ENCODE results near the gene STK39. TPM values are rescaled to one million over a fixed set of nuclear protein-coding genes. Genes with fewer than 3 reads are reported as not detected.

STK39 gene
- total RNA-seq, 1 experiment from 2014 or later: 13.8 TPM

DNA sequence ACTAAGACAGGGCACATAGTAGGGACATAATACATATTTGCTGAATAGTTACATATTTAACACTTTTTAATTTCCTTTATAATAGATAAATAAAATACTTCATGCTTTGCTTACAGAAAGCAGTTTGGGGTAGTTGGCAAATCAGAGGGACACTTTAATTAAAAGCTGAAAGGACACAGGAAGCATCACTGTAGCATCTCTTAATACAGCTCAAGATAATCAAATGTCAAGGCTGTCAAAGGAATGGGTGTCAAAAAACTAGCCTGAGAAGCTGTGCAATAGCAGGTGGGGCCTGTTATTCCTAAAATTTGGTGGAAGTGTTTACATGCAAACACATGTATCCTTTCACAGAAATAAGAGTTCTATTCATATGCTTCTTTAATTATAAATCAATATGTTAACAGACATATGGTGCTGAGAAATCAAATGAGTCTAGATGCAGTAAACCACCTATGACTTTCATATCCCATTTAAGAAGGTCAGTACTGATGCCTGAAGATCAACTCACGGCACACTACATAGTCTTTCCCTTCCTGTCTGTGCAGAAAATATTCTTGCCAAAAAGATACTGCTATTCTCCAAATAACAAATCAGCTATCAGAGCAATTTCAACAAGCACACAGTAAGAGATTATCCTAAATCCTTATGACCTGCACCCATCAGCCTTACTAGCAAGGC, 174.6 kb downstream of the STK39 start:
- Mint-ChIP-seq H3K27ac (ENCODE audit: low read depth, unreplicated experiment) (no peak overlapping the region), H3K36me3 (ENCODE audit: insufficient read depth, unreplicated experiment) (peaks cover 13% of the 10 kb centered on the region), H3K27me3 (ENCODE audit: insufficient read depth, unreplicated experiment) (no peaks in the 10 kb centered on the region), H3K4me1 (ENCODE audit: insufficient read depth, unreplicated experiment) (no peaks in the 10 kb centered on the region), H3K9me3 (ENCODE audit: unreplicated experiment) (no peaks in the 10 kb centered on the region), H3K4me3 (ENCODE audit: unreplicated experiment) (no peak overlapping the region)
- BruUV-seq (replicated peaks): no TSS peak
- intact Hi-C loops (cut with micrococcal nuclease): no loop called here
- POLR2A ChIA-PET: no interaction called here
- TF ChIP-seq, protein P1, sequence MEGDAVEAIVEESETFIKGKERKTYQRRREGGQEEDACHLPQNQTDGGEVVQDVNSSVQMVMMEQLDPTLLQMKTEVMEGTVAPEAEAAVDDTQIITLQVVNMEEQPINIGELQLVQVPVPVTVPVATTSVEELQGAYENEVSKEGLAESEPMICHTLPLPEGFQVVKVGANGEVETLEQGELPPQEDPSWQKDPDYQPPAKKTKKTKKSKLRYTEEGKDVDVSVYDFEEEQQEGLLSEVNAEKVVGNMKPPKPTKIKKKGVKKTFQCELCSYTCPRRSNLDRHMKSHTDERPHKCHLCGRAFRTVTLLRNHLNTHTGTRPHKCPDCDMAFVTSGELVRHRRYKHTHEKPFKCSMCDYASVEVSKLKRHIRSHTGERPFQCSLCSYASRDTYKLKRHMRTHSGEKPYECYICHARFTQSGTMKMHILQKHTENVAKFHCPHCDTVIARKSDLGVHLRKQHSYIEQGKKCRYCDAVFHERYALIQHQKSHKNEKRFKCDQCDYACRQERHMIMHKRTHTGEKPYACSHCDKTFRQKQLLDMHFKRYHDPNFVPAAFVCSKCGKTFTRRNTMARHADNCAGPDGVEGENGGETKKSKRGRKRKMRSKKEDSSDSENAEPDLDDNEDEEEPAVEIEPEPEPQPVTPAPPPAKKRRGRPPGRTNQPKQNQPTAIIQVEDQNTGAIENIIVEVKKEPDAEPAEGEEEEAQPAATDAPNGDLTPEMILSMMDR (IDR thresholded peaks at IDR 0.05; ENCODE audit: unreplicated experiment): no peak
- CTCF ChIA-PET: interaction anchor here (0.8 kb wide), 1 partner anchor 114 kb away, joined by 3 read pairs; no protein-coding TSS in a partner anchor
- DNase-seq (ENCODE audit: unreplicated experiment): no peak

DNA sequence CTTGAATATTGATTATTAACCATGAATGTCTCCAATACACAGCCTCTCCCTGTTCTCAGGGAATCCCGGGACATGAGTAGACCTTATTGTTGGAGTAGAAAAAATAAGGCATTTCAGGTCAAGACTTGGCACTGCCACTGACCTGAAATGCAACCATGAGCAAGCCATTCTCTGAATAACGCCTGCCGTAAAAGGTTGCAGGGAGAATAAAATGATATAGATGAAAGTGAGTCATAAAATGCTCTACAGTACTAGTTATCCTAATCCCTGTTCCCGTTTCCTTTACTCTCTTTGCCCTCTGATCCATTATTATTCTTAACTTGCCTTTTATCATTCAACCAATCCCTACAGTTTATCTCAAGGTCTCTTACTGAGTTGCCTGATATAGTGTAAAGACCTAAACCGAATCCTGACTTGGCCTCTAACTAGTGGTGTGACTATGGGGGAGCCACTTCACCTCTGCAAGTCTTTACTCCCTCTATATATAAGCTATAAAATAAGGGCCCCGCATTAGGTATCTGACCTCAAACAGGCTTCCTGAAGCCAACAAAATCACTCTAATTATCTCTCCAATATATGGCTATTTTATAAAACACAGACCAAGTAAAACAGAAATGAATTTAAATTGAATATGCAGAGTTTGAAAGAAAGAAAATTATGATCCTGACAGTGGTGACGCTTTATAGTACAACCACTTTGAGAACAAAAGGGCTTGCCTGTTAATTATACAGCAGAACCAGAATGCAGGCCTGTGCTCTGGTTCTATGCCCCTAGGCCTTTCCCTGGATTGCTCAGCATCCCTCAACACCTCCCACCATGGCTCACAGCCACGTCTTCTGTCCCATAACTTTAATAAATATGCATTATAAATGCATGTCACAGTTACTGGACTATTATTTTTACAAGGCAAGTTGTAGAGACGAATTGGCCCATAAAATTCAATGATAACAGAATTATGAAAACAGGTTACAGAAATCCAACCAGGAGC, 183.1 kb downstream of the STK39 start:
- no TSS peak for BruUV-seq (replicated peaks)
- H3K4me1 Mint-ChIP-seq (ENCODE audit: insufficient read depth, unreplicated experiment): no peaks in the 10 kb centered on the region
- no peaks in the 10 kb centered on the region for H3K27me3 Mint-ChIP-seq (ENCODE audit: insufficient read depth, unreplicated experiment)
- no peak for DNase-seq (ENCODE audit: unreplicated experiment)
- H3K9me3 Mint-ChIP-seq (ENCODE audit: unreplicated experiment): no peaks in the 10 kb centered on the region
- TF ChIP-seq, protein P1 (IDR thresholded peaks at IDR 0.05; ENCODE audit: unreplicated experiment): no peak
- no peak overlapping the region for H3K4me3 Mint-ChIP-seq (ENCODE audit: unreplicated experiment)
- no peak overlapping the region for H3K27ac Mint-ChIP-seq (ENCODE audit: low read depth, unreplicated experiment)
- intact Hi-C loops (cut with micrococcal nuclease): no loop called here
- no peaks in the 10 kb centered on the region for H3K36me3 Mint-ChIP-seq (ENCODE audit: insufficient read depth, unreplicated experiment)
- ChIA-PET CTCF (interaction anchor here (0.6 kb wide), 1 partner anchor 123 kb away, joined by 4 read pairs; no protein-coding TSS in a partner anchor), POLR2A (interaction anchor here (0.6 to 0.7 kb wide), 2 partner anchors 80 to 921 kb away, joined by 3 read pairs; no protein-coding TSS in a partner anchor)

DNA sequence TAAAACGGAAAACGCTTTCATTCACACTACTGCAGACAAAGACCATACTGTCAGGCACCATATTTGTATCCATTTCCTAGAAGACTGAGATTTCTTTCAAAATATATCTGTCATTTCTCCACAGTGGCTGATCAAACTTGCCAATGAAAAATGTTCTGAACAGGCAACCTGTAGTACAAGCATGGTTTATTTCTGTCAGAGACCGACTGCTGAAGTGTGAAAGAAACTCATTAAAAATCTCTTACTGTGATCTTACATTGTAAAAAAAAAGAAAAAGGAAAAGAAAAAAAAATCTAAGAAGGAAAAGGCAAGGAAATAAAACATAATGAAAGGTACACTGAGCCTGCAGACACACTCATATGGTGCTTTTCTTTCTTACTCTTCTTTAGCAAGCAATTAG, 184.5 kb downstream of the STK39 start:
- H3K9me3 Mint-ChIP-seq (ENCODE audit: unreplicated experiment): no peaks in the 10 kb centered on the region
- ChIA-PET POLR2A (no interaction called here), CTCF (interaction anchor here (0.6 kb wide), 2 partner anchors 56 to 74 kb away, joined by 3 read pairs; no protein-coding TSS in a partner anchor)
- no peaks in the 10 kb centered on the region for H3K4me1 Mint-ChIP-seq (ENCODE audit: insufficient read depth, unreplicated experiment)
- DNase-seq (ENCODE audit: unreplicated experiment): no peak
- H3K27ac Mint-ChIP-seq (ENCODE audit: low read depth, unreplicated experiment): no peak overlapping the region
- no peak overlapping the region for H3K4me3 Mint-ChIP-seq (ENCODE audit: unreplicated experiment)
- H3K27me3 Mint-ChIP-seq (ENCODE audit: insufficient read depth, unreplicated experiment): no peaks in the 10 kb centered on the region
- intact Hi-C loops (cut with micrococcal nuclease): no loop called here
- BruUV-seq (replicated peaks): no TSS peak
- no peaks in the 10 kb centered on the region for H3K36me3 Mint-ChIP-seq (ENCODE audit: insufficient read depth, unreplicated experiment)
- TF ChIP-seq, protein P1 (IDR thresholded peaks at IDR 0.05; ENCODE audit: unreplicated experiment): no peak

DNA sequence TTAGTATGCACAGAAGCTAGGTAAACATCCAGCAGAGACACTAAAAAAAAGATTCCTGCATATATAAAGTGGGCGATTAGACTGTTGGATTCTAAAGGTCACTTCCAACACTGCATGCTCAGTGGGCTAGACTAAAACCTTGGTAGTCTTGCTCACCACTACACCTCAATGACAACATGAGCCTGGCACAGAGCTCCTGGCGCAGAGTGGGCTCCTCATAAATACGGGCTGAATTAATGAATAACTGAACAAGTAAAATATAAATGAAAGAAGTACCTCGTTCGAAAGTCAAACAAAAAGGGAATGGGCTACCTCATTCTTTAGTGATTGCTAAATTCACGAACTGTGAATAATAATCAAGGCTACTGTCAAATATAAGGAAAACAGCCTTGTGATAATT, 185.3 kb downstream of the STK39 start:
- H3K27me3 Mint-ChIP-seq (ENCODE audit: insufficient read depth, unreplicated experiment): no peaks in the 10 kb centered on the region
- no TSS peak for BruUV-seq (replicated peaks)
- TF ChIP-seq, protein P1 (IDR thresholded peaks at IDR 0.05; ENCODE audit: unreplicated experiment): no peak
- DNase-seq (ENCODE audit: unreplicated experiment): no peak
- no peaks in the 10 kb centered on the region for H3K4me1 Mint-ChIP-seq (ENCODE audit: insufficient read depth, unreplicated experiment)
- intact Hi-C loops (cut with micrococcal nuclease): no loop called here
- H3K27ac Mint-ChIP-seq (ENCODE audit: low read depth, unreplicated experiment): no peak overlapping the region
- H3K36me3 Mint-ChIP-seq (ENCODE audit: insufficient read depth, unreplicated experiment): no peaks in the 10 kb centered on the region
- ChIA-PET CTCF (interaction anchor here (0.6 kb wide), 1 partner anchor 37 kb away, joined by 3 read pairs; no protein-coding TSS in a partner anchor), POLR2A (no interaction called here)
- no peak overlapping the region for H3K4me3 Mint-ChIP-seq (ENCODE audit: unreplicated experiment)
- no peaks in the 10 kb centered on the region for H3K9me3 Mint-ChIP-seq (ENCODE audit: unreplicated experiment)

All from MCF 10A (cell line).